ENCODE measurements around the gene RAX2.
"Not testable (repeated sequence)": the region's sequence is repeated elsewhere in the genome, so short reads cannot be mapped to it uniquely, and the experiment has no call there.

The RAX2 gene

GRCh38 chr19:3771906-3772455 is at the start of gene RAX2:
TSS of gene RAX2 (minus strand) at chr19:3772228. CDS start at chr19:3771742, 486 bp downstream.
- DNase-seq (ENCODE audit: low spot score), result peak; percentile 76

GRCh38 chr19:3821156-3821555 is 49.1 kb upstream of the RAX2 start:
- peak; percentile 82 for DNase-seq (ENCODE audit: low spot score)

GRCh38 chr19:3819989-3820388 is 48.0 kb upstream of the RAX2 start:
- no peak for DNase-seq (ENCODE audit: low spot score)

GRCh38 chr19:3818918-3819317 is 46.9 kb upstream of the RAX2 start:
- peak; percentile 37 for DNase-seq (ENCODE audit: low spot score)

- no peak for DNase-seq (ENCODE audit: low spot score)
Observed at GRCh38 chr19:3818466-3818865, 46.4 kb upstream of the RAX2 start.

- DNase-seq (ENCODE audit: low spot score), result no peak
Observed at GRCh38 chr19:3817761-3818160, 45.7 kb upstream of the RAX2 start.

GRCh38 chr19:3816566-3817218 is 44.7 kb upstream of the RAX2 start:
- no peak for DNase-seq (ENCODE audit: low spot score)

GRCh38 chr19:3816148-3816547 is 44.1 kb upstream of the RAX2 start:
- not testable (repeated sequence) for DNase-seq (ENCODE audit: low spot score)

- no peak for DNase-seq (ENCODE audit: low spot score)
Observed at GRCh38 chr19:3814648-3815047, 42.6 kb upstream of the RAX2 start.

GRCh38 chr19:3813473-3814392 is 41.7 kb upstream of the RAX2 start:
- no peak for DNase-seq (ENCODE audit: low spot score)

- DNase-seq (ENCODE audit: low spot score), result no peak
Observed at GRCh38 chr19:3810708-3811355, 38.8 kb upstream of the RAX2 start.

- no peak for DNase-seq (ENCODE audit: low spot score)
Observed at GRCh38 chr19:3809881-3810707, 38.1 kb upstream of the RAX2 start.

- no peak for DNase-seq (ENCODE audit: low spot score)
Observed at GRCh38 chr19:3808420-3809143, 36.6 kb upstream of the RAX2 start.

- no peak for DNase-seq (ENCODE audit: low spot score)
Observed at GRCh38 chr19:3807574-3808354, 35.7 kb upstream of the RAX2 start.

- DNase-seq (ENCODE audit: low spot score), result no peak
Observed at GRCh38 chr19:3807131-3807480, 35.1 kb upstream of the RAX2 start.

GRCh38 chr19:3805859-3806258 is 33.8 kb upstream of the RAX2 start:
- no peak for DNase-seq (ENCODE audit: low spot score)

GRCh38 chr19:3804429-3804828 is 32.4 kb upstream of the RAX2 start:
- no peak for DNase-seq (ENCODE audit: low spot score)

- DNase-seq (ENCODE audit: low spot score), result no peak
Observed at GRCh38 chr19:3803986-3804385, 32.0 kb upstream of the RAX2 start.

GRCh38 chr19:3803114-3803888 is 31.3 kb upstream of the RAX2 start:
- DNase-seq (ENCODE audit: low spot score), result no peak

All from D341Med (cell line).